GM12878 (cell line): Measurements from ENCODE around the gene GTF2IRD1.

Experiments
- ETV6 ChIP-seq, 2 experiments: fragments of 450-650 bp in 1 of 2; IDR thresholded peaks in 1 of 2; conservative IDR thresholded peaks in 1 of 2; 2 replicates each; pipeline ENCODE4 v1.6.1; 2014; ENCODE audit warnings: antibody characterized with exemption in 1 of 2, borderline replicate concordance in 1 of 2, low read depth in 1 of 2, mild to moderate bottlenecking in 1 of 2, moderate library complexity in 1 of 2
- MYC ChIP-seq: IDR thresholded peaks from 2 replicates; pipeline ENCODE4 v1.6.1; 2011; ENCODE audit warnings: mild to moderate bottlenecking, low read length, moderate library complexity, inconsistent platforms; ENCODE audit not compliant: insufficient read depth, insufficient replicate concordance, insufficient read length, severe bottlenecking
- SUPT20H ChIP-seq: IDR thresholded peaks from 2 replicates; pipeline ENCODE4 v1.6.1; 2011; ENCODE audit warnings: low read depth, mild to moderate bottlenecking, low read length, moderate library complexity, borderline replicate concordance; ENCODE audit not compliant: control insufficient read depth
- TF ChIP-seq, protein P1 (sequence below): IDR thresholded peaks from 2 replicates; pipeline ENCODE4 v1.6.1; 2012; ENCODE audit warnings: mild to moderate bottlenecking, low read depth, low read length
- TF ChIP-seq, protein P2 (sequence below), 3 experiments: IDR thresholded peaks in 2 of 3; conservative IDR thresholded peaks in 1 of 3; 2 replicates each; pipeline ENCODE4 v1.5.1; 2011; ENCODE audit warnings: low read depth in 3 of 3, low read length in 3 of 3, mild to moderate bottlenecking in 3 of 3, control low read depth in 2 of 3, moderate library complexity in 2 of 3, inconsistent platforms in 1 of 3, mixed read lengths in 1 of 3; ENCODE audit not compliant: control insufficient read depth in 2 of 3, insufficient read depth in 1 of 3; ENCODE audit errors: extremely low read depth in 1 of 3

- TF ChIP-seq, protein P1, sequence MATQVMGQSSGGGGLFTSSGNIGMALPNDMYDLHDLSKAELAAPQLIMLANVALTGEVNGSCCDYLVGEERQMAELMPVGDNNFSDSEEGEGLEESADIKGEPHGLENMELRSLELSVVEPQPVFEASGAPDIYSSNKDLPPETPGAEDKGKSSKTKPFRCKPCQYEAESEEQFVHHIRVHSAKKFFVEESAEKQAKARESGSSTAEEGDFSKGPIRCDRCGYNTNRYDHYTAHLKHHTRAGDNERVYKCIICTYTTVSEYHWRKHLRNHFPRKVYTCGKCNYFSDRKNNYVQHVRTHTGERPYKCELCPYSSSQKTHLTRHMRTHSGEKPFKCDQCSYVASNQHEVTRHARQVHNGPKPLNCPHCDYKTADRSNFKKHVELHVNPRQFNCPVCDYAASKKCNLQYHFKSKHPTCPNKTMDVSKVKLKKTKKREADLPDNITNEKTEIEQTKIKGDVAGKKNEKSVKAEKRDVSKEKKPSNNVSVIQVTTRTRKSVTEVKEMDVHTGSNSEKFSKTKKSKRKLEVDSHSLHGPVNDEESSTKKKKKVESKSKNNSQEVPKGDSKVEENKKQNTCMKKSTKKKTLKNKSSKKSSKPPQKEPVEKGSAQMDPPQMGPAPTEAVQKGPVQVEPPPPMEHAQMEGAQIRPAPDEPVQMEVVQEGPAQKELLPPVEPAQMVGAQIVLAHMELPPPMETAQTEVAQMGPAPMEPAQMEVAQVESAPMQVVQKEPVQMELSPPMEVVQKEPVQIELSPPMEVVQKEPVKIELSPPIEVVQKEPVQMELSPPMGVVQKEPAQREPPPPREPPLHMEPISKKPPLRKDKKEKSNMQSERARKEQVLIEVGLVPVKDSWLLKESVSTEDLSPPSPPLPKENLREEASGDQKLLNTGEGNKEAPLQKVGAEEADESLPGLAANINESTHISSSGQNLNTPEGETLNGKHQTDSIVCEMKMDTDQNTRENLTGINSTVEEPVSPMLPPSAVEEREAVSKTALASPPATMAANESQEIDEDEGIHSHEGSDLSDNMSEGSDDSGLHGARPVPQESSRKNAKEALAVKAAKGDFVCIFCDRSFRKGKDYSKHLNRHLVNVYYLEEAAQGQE: no peak
- TF ChIP-seq MYC: no peak
- no peak for TF ChIP-seq ETV6 (conservative IDR thresholded peaks at IDR 0.05 in 1 of 2, IDR thresholded peaks at IDR 0.05 in 1 of 2; ENCODE audit: borderline replicate concordance in 1 of 2, low read depth in 1 of 2)
- TF ChIP-seq, protein P2, sequence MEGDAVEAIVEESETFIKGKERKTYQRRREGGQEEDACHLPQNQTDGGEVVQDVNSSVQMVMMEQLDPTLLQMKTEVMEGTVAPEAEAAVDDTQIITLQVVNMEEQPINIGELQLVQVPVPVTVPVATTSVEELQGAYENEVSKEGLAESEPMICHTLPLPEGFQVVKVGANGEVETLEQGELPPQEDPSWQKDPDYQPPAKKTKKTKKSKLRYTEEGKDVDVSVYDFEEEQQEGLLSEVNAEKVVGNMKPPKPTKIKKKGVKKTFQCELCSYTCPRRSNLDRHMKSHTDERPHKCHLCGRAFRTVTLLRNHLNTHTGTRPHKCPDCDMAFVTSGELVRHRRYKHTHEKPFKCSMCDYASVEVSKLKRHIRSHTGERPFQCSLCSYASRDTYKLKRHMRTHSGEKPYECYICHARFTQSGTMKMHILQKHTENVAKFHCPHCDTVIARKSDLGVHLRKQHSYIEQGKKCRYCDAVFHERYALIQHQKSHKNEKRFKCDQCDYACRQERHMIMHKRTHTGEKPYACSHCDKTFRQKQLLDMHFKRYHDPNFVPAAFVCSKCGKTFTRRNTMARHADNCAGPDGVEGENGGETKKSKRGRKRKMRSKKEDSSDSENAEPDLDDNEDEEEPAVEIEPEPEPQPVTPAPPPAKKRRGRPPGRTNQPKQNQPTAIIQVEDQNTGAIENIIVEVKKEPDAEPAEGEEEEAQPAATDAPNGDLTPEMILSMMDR (IDR thresholded peaks at IDR 0.05 in 2 of 3, conservative IDR thresholded peaks at IDR 0.05 in 1 of 3; ENCODE audit: control insufficient read depth in 2 of 3, extremely low read depth in 1 of 3, insufficient read depth in 1 of 3, low read depth in 3 of 3, low read length in 3 of 3): no peak
- no peak for TF ChIP-seq SUPT20H
Observed at GRCh38 chr7:74479066-74479781, 25.5 kb downstream of the GTF2IRD1 start.
